Activated effector memory CD4-positive, alpha-beta T cell treated with anti-CD3 and anti-CD28 coated beads, Interleukin-2, amount 50 U/mL, for 16 hours (primary cell): ENCODE measurements around the gene ATAD3A.
"Not testable (repeated sequence)": the region's sequence is repeated elsewhere in the genome, so short reads cannot be mapped to it uniquely, and the experiment has no call there.

Experiments used
- DNase-seq: peaks from one replicate; pipeline ENCODE4 v3.0.0-alpha.2; 2020

The ATAD3A gene

GRCh38 chr1:1540818-1541628 lies 29.1 kb downstream of the ATAD3A start:
- DNase-seq = no peak

GRCh38 chr1:1541956-1542765 lies 30.2 kb downstream of the ATAD3A start:
- DNase-seq = no peak

- no peak for DNase-seq
Measured at GRCh38 chr1:1542766-1543705, 31.1 kb downstream of the ATAD3A start.

GRCh38 chr1:1543706-1544099 lies 31.7 kb downstream of the ATAD3A start:
- DNase-seq = no peak

GRCh38 chr1:1544544-1544943 lies 32.6 kb downstream of the ATAD3A start:
- no peak for DNase-seq

- no peak for DNase-seq
Measured at GRCh38 chr1:1545946-1546737, 34.2 kb downstream of the ATAD3A start.

- no peak for DNase-seq
Measured at GRCh38 chr1:1547011-1547410, 35.0 kb downstream of the ATAD3A start.

GRCh38 chr1:1547476-1547875 lies 35.5 kb downstream of the ATAD3A start:
- DNase-seq = no peak

GRCh38 chr1:1548591-1548990 lies 36.6 kb downstream of the ATAD3A start:
- no peak for DNase-seq

- DNase-seq = no peak
Measured at GRCh38 chr1:1550087-1550486, 38.1 kb downstream of the ATAD3A start.

- DNase-seq = no peak
Measured at GRCh38 chr1:1550591-1551432, 38.9 kb downstream of the ATAD3A start.

- DNase-seq = no peak
Measured at GRCh38 chr1:1551524-1552262, 39.7 kb downstream of the ATAD3A start.

- DNase-seq = no peak
Measured at GRCh38 chr1:1552263-1552639, 40.3 kb downstream of the ATAD3A start.

GRCh38 chr1:1553821-1554494 lies 42.0 kb downstream of the ATAD3A start:
- no peak for DNase-seq

- DNase-seq = no peak
Measured at GRCh38 chr1:1554550-1554925, 42.6 kb downstream of the ATAD3A start.

GRCh38 chr1:1554926-1555915 lies 43.3 kb downstream of the ATAD3A start:
- DNase-seq = no peak

GRCh38 chr1:1556505-1556904 lies 44.5 kb downstream of the ATAD3A start:
- DNase-seq = no peak

GRCh38 chr1:1556961-1557360 lies 45.0 kb downstream of the ATAD3A start:
- DNase-seq = not testable (repeated sequence)

GRCh38 chr1:1557688-1558087 lies 45.7 kb downstream of the ATAD3A start:
- DNase-seq = not testable (repeated sequence)
